GM12872 (cell line): ENCODE measurements around the gene FBXW11.

Experiments used
- TF ChIP-seq, protein P1 (sequence below): IDR thresholded peaks from 3 replicates; pipeline ENCODE4 v1.5.1; 2011; ENCODE audit warnings: low read depth, mild to moderate bottlenecking, low read length, moderate library complexity; ENCODE audit not compliant: insufficient read depth

FBXW11 gene

DNA sequence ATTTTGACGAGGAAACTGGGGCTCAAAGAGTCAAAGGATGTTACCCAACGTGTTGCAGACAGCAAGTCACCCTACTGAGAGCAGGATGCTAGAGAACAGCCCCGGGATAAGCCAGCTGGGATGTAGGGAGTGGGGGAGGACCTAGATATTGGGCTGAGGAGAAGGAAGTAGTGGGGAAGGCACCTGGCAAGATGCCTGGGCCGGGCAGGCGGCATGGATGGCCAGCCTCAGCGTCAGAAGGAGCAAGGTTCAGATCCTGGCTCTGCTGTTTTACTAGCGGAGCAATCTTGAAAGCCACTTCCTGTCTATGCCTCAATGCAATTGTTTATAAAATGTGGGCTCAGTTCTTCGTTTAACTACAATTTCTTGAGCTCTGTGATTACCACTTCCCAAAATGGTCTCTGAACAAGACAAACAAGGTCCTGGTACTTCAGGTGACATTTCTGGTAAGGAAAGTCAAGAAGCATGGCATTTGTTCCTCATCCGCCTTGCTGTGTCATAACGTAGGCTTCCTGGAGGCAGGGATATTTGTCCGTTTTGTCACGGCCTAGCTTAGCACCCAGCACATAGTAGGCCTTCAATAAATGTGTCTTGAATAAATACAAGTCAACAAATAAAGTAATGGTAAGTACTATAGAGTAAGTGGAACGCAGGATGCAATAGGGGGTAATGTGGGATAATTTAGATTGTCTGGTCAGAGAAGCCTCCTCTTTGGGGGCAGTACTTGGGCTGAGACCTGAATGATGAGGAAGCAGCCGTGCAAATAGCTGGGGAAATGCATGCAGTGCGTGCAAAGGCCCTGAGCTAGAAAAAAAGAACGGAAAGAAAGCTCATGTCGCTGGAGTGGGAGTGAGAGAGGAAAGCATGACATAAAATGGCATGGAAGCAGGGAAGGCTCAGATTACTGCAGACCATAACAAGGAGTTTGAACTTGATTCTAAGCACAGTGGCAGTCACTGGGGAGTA is 150.4 kb downstream of the FBXW11 start:
- TF ChIP-seq, protein P1, sequence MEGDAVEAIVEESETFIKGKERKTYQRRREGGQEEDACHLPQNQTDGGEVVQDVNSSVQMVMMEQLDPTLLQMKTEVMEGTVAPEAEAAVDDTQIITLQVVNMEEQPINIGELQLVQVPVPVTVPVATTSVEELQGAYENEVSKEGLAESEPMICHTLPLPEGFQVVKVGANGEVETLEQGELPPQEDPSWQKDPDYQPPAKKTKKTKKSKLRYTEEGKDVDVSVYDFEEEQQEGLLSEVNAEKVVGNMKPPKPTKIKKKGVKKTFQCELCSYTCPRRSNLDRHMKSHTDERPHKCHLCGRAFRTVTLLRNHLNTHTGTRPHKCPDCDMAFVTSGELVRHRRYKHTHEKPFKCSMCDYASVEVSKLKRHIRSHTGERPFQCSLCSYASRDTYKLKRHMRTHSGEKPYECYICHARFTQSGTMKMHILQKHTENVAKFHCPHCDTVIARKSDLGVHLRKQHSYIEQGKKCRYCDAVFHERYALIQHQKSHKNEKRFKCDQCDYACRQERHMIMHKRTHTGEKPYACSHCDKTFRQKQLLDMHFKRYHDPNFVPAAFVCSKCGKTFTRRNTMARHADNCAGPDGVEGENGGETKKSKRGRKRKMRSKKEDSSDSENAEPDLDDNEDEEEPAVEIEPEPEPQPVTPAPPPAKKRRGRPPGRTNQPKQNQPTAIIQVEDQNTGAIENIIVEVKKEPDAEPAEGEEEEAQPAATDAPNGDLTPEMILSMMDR: no peak

DNA sequence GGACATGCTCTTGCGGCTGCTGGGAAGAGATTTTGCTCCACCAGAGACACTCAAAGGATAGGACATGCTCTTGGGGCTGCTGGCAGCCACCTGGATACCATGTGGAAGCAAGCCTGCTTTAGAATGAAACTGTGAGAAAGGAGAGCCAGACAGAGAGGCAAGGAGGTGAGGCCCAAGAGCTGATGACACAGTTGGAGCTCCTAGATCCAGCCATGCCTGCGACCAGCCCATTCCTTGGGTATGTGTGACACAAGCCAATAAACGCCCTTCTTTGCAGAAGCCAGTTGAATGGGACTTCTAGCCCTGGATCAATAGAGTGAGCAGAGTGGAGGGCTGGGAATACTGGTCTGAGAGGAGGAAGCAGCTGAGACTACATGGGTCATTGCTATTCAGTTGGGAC is 151.2 kb downstream of the FBXW11 start:
- TF ChIP-seq, protein P1: no peak

GRCh38 chr5:171852255-171852681 is 154.2 kb downstream of the FBXW11 start:
- TF ChIP-seq, protein P1: no peak

DNA sequence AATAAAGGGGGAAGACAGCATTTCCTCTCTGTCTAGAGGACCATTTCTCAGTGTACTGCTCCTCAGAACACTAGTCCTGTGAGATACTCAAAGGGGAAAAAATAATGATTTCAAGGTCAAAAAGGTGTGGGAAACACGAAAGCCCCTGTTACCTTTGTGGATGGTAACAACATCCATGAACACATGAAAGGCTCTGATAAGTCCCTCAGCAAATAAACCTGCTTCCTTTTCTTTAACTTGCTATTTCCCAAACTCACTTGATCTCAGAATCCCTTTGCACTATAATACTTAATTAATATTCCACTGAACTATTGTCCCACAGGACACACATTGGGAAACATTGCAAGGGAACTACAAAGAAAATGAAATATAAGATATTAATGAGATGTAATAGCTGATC is 155.2 kb downstream of the FBXW11 start:
- TF ChIP-seq, protein P1: no peak

- TF ChIP-seq, protein P1: peak; percentile 25; the same call in 1 of the 3 replicates
Observed at GRCh38 chr5:171850324-171850947, 156.0 kb downstream of the FBXW11 start.

- TF ChIP-seq, protein P1: no peak
Observed at GRCh38 chr5:171849585-171850323, 156.7 kb downstream of the FBXW11 start.
